CD4-positive, CD25-positive, alpha-beta regulatory T cell (primary cell): Measurements from ENCODE around the gene NACAD. TPM values are rescaled to one million over a fixed set of nuclear protein-coding genes. Genes with fewer than 3 reads are reported as not detected.

Experiments
- ATAC-seq, 2 donors: fragments of 150-1000 bp; cut with Tn5 transposase; one replicate each; pipeline ENCODE4 v1.10.0; 2021; ENCODE audit warnings: low read depth in 2 of 2, moderate number of reproducible peaks in 2 of 2, moderate library complexity in 1 of 2
- DNase-seq, 3 donors: peaks; one replicate each; pipeline versions ENCODE4 v3.0.0 to v3.0.0-alpha.2; 2012 to 2022; ENCODE audit warnings: mixed read lengths in 1 of 3
- H3K27ac ChIP-seq: one replicate; pipeline ENCODE4 v1.7.0; 2013; ENCODE audit warnings: mild to moderate bottlenecking, low read length; ENCODE audit not compliant: insufficient read depth, poor library complexity, severe bottlenecking
- H3K27me3 ChIP-seq: one replicate; pipeline ENCODE4 v1.7.0; 2013; ENCODE audit warnings: low read length; ENCODE audit not compliant: control insufficient read depth, insufficient read depth
- H3K36me3 ChIP-seq: one replicate; pipeline ENCODE4 v1.7.0; 2013; ENCODE audit warnings: mild to moderate bottlenecking, low read length, moderate library complexity; ENCODE audit not compliant: control insufficient read depth, insufficient read depth
- H3K4me1 ChIP-seq: 2 replicates; pipeline ENCODE4 v1.7.0; 2013; ENCODE audit warnings: mild to moderate bottlenecking, low read length; ENCODE audit not compliant: insufficient read depth, control insufficient read depth, poor library complexity, severe bottlenecking
- H3K4me3 ChIP-seq: one replicate; pipeline ENCODE4 v1.7.0; 2013; ENCODE audit warnings: low read depth, mild to moderate bottlenecking, low read length, moderate library complexity
- H3K9me3 ChIP-seq, 2 experiments: 1 replicate in 1 of 2; 2 replicates in 1 of 2; pipeline ENCODE4 v1.7.0; 2013; ENCODE audit warnings: low read length in 2 of 2, mild to moderate bottlenecking in 1 of 2, moderate library complexity in 1 of 2; ENCODE audit not compliant: control insufficient read depth in 2 of 2
- H3K27ac Mint-ChIP-seq, 3 donors: one replicate each; pipeline ENCODE4 v1.8.0; 2020 to 2022; ENCODE audit warnings: mild to moderate bottlenecking in 3 of 3, mixed read lengths in 3 of 3, moderate library complexity in 2 of 3
- H3K27me3 Mint-ChIP-seq: one replicate; pipeline ENCODE4 v1.8.0; 2022; ENCODE audit warnings: mild to moderate bottlenecking, mixed read lengths
- H3K36me3 Mint-ChIP-seq: one replicate; pipeline ENCODE4 v1.8.0; 2020; ENCODE audit warnings: mixed read lengths
- H3K4me1 Mint-ChIP-seq, 4 donors: one replicate each; pipeline ENCODE4 v1.8.0; 2020 to 2022; ENCODE audit warnings: mixed read lengths in 4 of 4, mild to moderate bottlenecking in 1 of 4
- H3K4me3 Mint-ChIP-seq, 4 donors: one replicate each; pipeline ENCODE4 v1.8.0; 2020 to 2022; ENCODE audit warnings: mild to moderate bottlenecking in 4 of 4, mixed read lengths in 4 of 4, moderate library complexity in 3 of 4
- H3K9me3 Mint-ChIP-seq, 7 donors: one replicate each; pipeline ENCODE4 v1.8.0; 2020 to 2022; ENCODE audit warnings: mixed read lengths in 7 of 7, mild to moderate bottlenecking in 3 of 7, moderate library complexity in 2 of 7
- polyA plus RNA-seq, 4 donors: library from polyadenylated mRNA; unstranded; fragments of 300-500 nt; fragmentation: Illumina TruSeq; gene quantifications; one replicate each; pipeline ENCODE4 v1.2.3, GENCODE V29; 2021
- total RNA-seq: library from RNA; stranded (reverse); gene quantifications from one replicate; pipeline ENCODE4 v1.2.3, GENCODE V29; 2022

NACAD gene
- total and polyA plus RNA-seq, 5 donors from 2014 or later = 0.07 TPM; not detected in 4

GRCh38 chr7:45080958-45081669, 7.7 kb downstream of the NACAD start:
- Histone ChIP-seq H3K4me3 (no peak overlapping the region), H3K27me3 (no peaks in the 10 kb centered on the region), H3K9me3 (no peaks in the 10 kb centered on the region), H3K27ac (no peak overlapping the region), H3K36me3 (peaks cover 15% of the 10 kb centered on the region), H3K4me1 (no peaks in the 10 kb centered on the region)
- DNase-seq (no peak), ATAC-seq (peak in 1 of 2 donors; percentile 23)
- H3K9me3 Mint-ChIP-seq = no peaks in the 10 kb centered on the region
- peak overlapping the region in 1 of 3 donors; percentile 81 for H3K27ac Mint-ChIP-seq
- H3K4me1 Mint-ChIP-seq = peaks cover 0 to 8% (median 0%) of the 10 kb centered on the region in 4 donors
- no peak overlapping the region for H3K4me3 Mint-ChIP-seq
- H3K36me3 Mint-ChIP-seq = peaks cover 3% of the 10 kb centered on the region
- H3K27me3 Mint-ChIP-seq = peaks cover 4% of the 10 kb centered on the region

GRCh38 chr7:45080265-45080957, 8.4 kb downstream of the NACAD start:
- Histone ChIP-seq H3K36me3 (peaks cover 22% of the 10 kb centered on the region), H3K4me3 (no peak overlapping the region), H3K9me3 (no peaks in the 10 kb centered on the region), H3K27ac (no peak overlapping the region), H3K4me1 (no peaks in the 10 kb centered on the region), H3K27me3 (no peaks in the 10 kb centered on the region)
- Mint-ChIP-seq H3K9me3 (no peaks in the 10 kb centered on the region), H3K4me1 (peaks cover 0 to 9% (median 0%) of the 10 kb centered on the region in 4 donors), H3K4me3 (no peak overlapping the region), H3K27ac (peak overlapping the region; percentile 63 to 81 (median 74)), H3K36me3 (peaks cover 3% of the 10 kb centered on the region), H3K27me3 (peaks cover 4% of the 10 kb centered on the region)
- peak; percentile 5 to 32 for ATAC-seq
- peak in 2 of 3 donors; percentile 25 to 28 for DNase-seq

- H3K27me3 Mint-ChIP-seq = no peaks in the 10 kb centered on the region
- DNase-seq (peak in 1 of 3 donors; percentile 24), ATAC-seq (no peak)
- H3K36me3 Mint-ChIP-seq = peaks cover 15% of the 10 kb centered on the region
- H3K9me3 Mint-ChIP-seq = no peaks in the 10 kb centered on the region
- H3K27ac ChIP-seq = no peak overlapping the region
- peaks cover 44% of the 10 kb centered on the region for H3K36me3 ChIP-seq
- peak overlapping the region in 1 of 3 donors; percentile 51 for H3K27ac Mint-ChIP-seq
- H3K4me3 ChIP-seq = no peak overlapping the region
- no peaks in the 10 kb centered on the region for H3K4me1 ChIP-seq
- no peaks in the 10 kb centered on the region for H3K9me3 ChIP-seq
- no peaks in the 10 kb centered on the region for H3K27me3 ChIP-seq
- peaks cover 0 to 11% (median under 1%) of the 10 kb centered on the region in 4 donors for H3K4me1 Mint-ChIP-seq
- no peak overlapping the region for H3K4me3 Mint-ChIP-seq
Measured at GRCh38 chr7:45078125-45078681, 10.6 kb downstream of the NACAD start.

GRCh38 chr7:45077579-45077978, 11.2 kb downstream of the NACAD start:
- H3K9me3 Mint-ChIP-seq = no peaks in the 10 kb centered on the region
- H3K36me3 Mint-ChIP-seq = peaks cover 21% of the 10 kb centered on the region
- ATAC-seq (no peak), DNase-seq (no peak)
- H3K27ac Mint-ChIP-seq = no peak overlapping the region
- Histone ChIP-seq H3K9me3 (no peaks in the 10 kb centered on the region), H3K4me3 (no peak overlapping the region), H3K27ac (no peak overlapping the region), H3K36me3 (peaks cover 50% of the 10 kb centered on the region), H3K27me3 (no peaks in the 10 kb centered on the region), H3K4me1 (no peaks in the 10 kb centered on the region)
- no peak overlapping the region for H3K4me3 Mint-ChIP-seq
- H3K4me1 Mint-ChIP-seq = peaks cover 0 to 15% (median 1%) of the 10 kb centered on the region in 4 donors
- no peaks in the 10 kb centered on the region for H3K27me3 Mint-ChIP-seq

- H3K4me3 ChIP-seq = no peak overlapping the region
- Mint-ChIP-seq H3K27me3 (no peaks in the 10 kb centered on the region), H3K27ac (no peak overlapping the region), H3K36me3 (peaks cover 24% of the 10 kb centered on the region), H3K4me3 (no peak overlapping the region), H3K4me1 (peaks cover 0 to 17% (median 2%) of the 10 kb centered on the region in 4 donors), H3K9me3 (no peaks in the 10 kb centered on the region)
- no peaks in the 10 kb centered on the region for H3K9me3 ChIP-seq
- no peak for DNase-seq
- no peaks in the 10 kb centered on the region for H3K4me1 ChIP-seq
- no peak overlapping the region for H3K27ac ChIP-seq
- ATAC-seq = no peak
- no peaks in the 10 kb centered on the region for H3K27me3 ChIP-seq
- H3K36me3 ChIP-seq = peaks cover 57% of the 10 kb centered on the region
Measured at GRCh38 chr7:45076946-45077345, 11.8 kb downstream of the NACAD start.

GRCh38 chr7:45075871-45076796, 12.6 kb downstream of the NACAD start:
- no peaks in the 10 kb centered on the region for H3K9me3 Mint-ChIP-seq
- Histone ChIP-seq H3K27me3 (no peaks in the 10 kb centered on the region), H3K9me3 (no peaks in the 10 kb centered on the region), H3K27ac (no peak overlapping the region), H3K4me1 (no peaks in the 10 kb centered on the region), H3K4me3 (no peak overlapping the region), H3K36me3 (peaks cover 65% of the 10 kb centered on the region)
- peaks cover 0 to 22% (median 3%) of the 10 kb centered on the region in 4 donors for H3K4me1 Mint-ChIP-seq
- no peak for DNase-seq
- peaks cover 32% of the 10 kb centered on the region for H3K36me3 Mint-ChIP-seq
- no peak overlapping the region for H3K4me3 Mint-ChIP-seq
- no peaks in the 10 kb centered on the region for H3K27me3 Mint-ChIP-seq
- H3K27ac Mint-ChIP-seq = no peak overlapping the region
- no peak for ATAC-seq

- DNase-seq (no peak), ATAC-seq (no peak)
- Mint-ChIP-seq H3K4me1 (peaks cover 0 to 22% (median 3%) of the 10 kb centered on the region in 4 donors), H3K9me3 (no peaks in the 10 kb centered on the region), H3K27ac (no peak overlapping the region), H3K27me3 (no peaks in the 10 kb centered on the region), H3K36me3 (peaks cover 32% of the 10 kb centered on the region), H3K4me3 (no peak overlapping the region)
- Histone ChIP-seq H3K27ac (no peak overlapping the region), H3K27me3 (no peaks in the 10 kb centered on the region), H3K36me3 (peaks cover 73% of the 10 kb centered on the region), H3K4me1 (no peaks in the 10 kb centered on the region), H3K9me3 (no peaks in the 10 kb centered on the region), H3K4me3 (no peak overlapping the region)
Measured at GRCh38 chr7:45075355-45075644, 13.5 kb downstream of the NACAD start.
